Spleen (tissue), 7 donors: ENCODE data around the gene WNT6.

Source experiments
- CTCF ChIP-seq, 11 experiments: fragments of 200-600 bp in 7 of 11; fragments of 450-650 bp in 4 of 11; sonication (generic) in 4 of 11; IDR thresholded peaks in 8 of 11; conservative IDR thresholded peaks in 3 of 11; 1 replicate in 7 of 11; 2 replicates in 4 of 11; pipeline versions ENCODE4 v1.4.0 to v1.8.0; 2016 to 2021; ENCODE audit warnings: antibody characterized with exemption in 11 of 11, inconsistent platforms in 4 of 11, mild to moderate bottlenecking in 1 of 11
- POLR2AphosphoS5 ChIP-seq, 3 donors: sonication (generic); formaldehyde crosslinking; IDR thresholded peaks; one replicate each; pipeline ENCODE4 v1.5.1; 2017; ENCODE audit warnings: antibody characterized with exemption in 3 of 3
- donor health status: DM: no; HTN: no; CAD: no; lungs with moderate emphysema.
- donor health status: DM: no; HTN: no; CAD: no.
- donor health status: DM: no; HTN: no; CAD: no.

GRCh38 chr2:218894880-218895157 lies 35.2 kb downstream of the WNT6 start:
- TF ChIP-seq CTCF (IDR thresholded peaks at IDR 0.05 in 8 of 11, conservative IDR thresholded peaks at IDR 0.05 in 3 of 11), result no peak
- TF ChIP-seq POLR2AphosphoS5 (IDR thresholded peaks at IDR 0.05), result no peak
